Right atrium auricular region (tissue), 2 donors: Measurements from ENCODE around the gene GPR65. TPM values are rescaled to one million over a fixed set of nuclear protein-coding genes. Genes with fewer than 3 reads are reported as not detected.
A peak's percentile ranks its signal among the peaks of the same experiment; 100 is the strongest.

Experiments used
- DNase-seq: peaks from one replicate; pipeline ENCODE4 v3.0.0-alpha.2; 2019; ENCODE audit warnings: low spot score
- H3K27ac ChIP-seq, 2 donors: fragments of 200-600 bp; sonication (generic); 1 replicate in 1 of 2; 2 replicates in 1 of 2; pipeline ENCODE4 v1.5.1; 2016 to 2019
- H3K27me3 ChIP-seq, 2 donors: fragments of 200-600 bp; sonication (generic); one replicate each; pipeline versions ENCODE4 v1.5.1 to v1.6.0; 2017 to 2019
- H3K36me3 ChIP-seq: fragments of 200-600 bp; sonication (generic); one replicate; pipeline ENCODE4 v1.5.1; 2016
- H3K4me1 ChIP-seq, 2 donors: fragments of 200-600 bp; sonication (generic); one replicate each; pipeline versions ENCODE4 v1.5.1 to v1.6.0; 2017 to 2019
- H3K4me3 ChIP-seq, 2 donors: fragments of 200-600 bp; sonication (generic); 1 replicate in 1 of 2; 2 replicates in 1 of 2; pipeline ENCODE4 v1.5.1; 2017 to 2019; ENCODE audit warnings: mild to moderate bottlenecking in 1 of 2, moderate library complexity in 1 of 2
- H3K9me3 ChIP-seq, 2 donors: fragments of 200-600 bp; sonication (generic); one replicate each; pipeline ENCODE4 v1.5.1; 2019
- CTCF ChIP-seq, 2 donors: fragments of 200-600 bp; sonication (generic); IDR thresholded peaks; one replicate each; pipeline ENCODE4 v1.5.1; 2019; ENCODE audit warnings: antibody characterized with exemption in 2 of 2
- total RNA-seq, 2 donors: library from RNA; depleted of rRNA; stranded (reverse); fragments of >200 nt; gene quantifications; one replicate each; pipeline ENCODE4 v1.1.0, GENCODE V29; 2016

The GPR65 gene
- total RNA-seq, 2 donors from 2014 or later, result 0.26 to 1.3 TPM

GRCh38 chr14:87998482-87998881 is 6.5 kb upstream of the GPR65 start:
- no peaks in the 10 kb centered on the region for H3K9me3 ChIP-seq
- H3K4me1 ChIP-seq, result peaks cover 0 to 16% of the 10 kb centered on the region in 2 donors
- TF ChIP-seq CTCF (IDR thresholded peaks at IDR 0.05), result no peak

GRCh38 chr14:87999277-87999676 is 5.7 kb upstream of the GPR65 start:
- Histone ChIP-seq H3K9me3 (no peaks in the 10 kb centered on the region), H3K36me3 (no peaks in the 10 kb centered on the region), H3K4me1 (peaks cover 0 to 13% of the 10 kb centered on the region in 2 donors), H3K4me3 (no peak overlapping the region), H3K27me3 (no peaks in the 10 kb centered on the region), H3K27ac (no peak overlapping the region)
- no peak for TF ChIP-seq CTCF (IDR thresholded peaks at IDR 0.05)
- DNase-seq, result no peak

More at GRCh38 chr14:87998482-87998881, 6.5 kb upstream of the GPR65 start:
- Histone ChIP-seq H3K27ac (no peak overlapping the region), H3K36me3 (no peaks in the 10 kb centered on the region), H3K27me3 (no peaks in the 10 kb centered on the region), H3K4me3 (no peak overlapping the region)
- DNase-seq, result no peak

- no peak for DNase-seq
- no peaks in the 10 kb centered on the region for H3K36me3 ChIP-seq
- no peaks in the 10 kb centered on the region for H3K9me3 ChIP-seq
- TF ChIP-seq CTCF (IDR thresholded peaks at IDR 0.05), result no peak
- no peaks in the 10 kb centered on the region for H3K27me3 ChIP-seq
- no peak overlapping the region for H3K27ac ChIP-seq
- H3K4me3 ChIP-seq, result no peak overlapping the region
- H3K4me1 ChIP-seq, result no peaks in the 10 kb centered on the region
These were observed 2.4 kb upstream of the GPR65 start for GRCh38 chr14:88002421-88003075.

- no peaks in the 10 kb centered on the region for H3K27me3 ChIP-seq
- no peak for TF ChIP-seq CTCF (IDR thresholded peaks at IDR 0.05)
- DNase-seq, result no peak
- H3K9me3 ChIP-seq, result no peaks in the 10 kb centered on the region
- no peaks in the 10 kb centered on the region for H3K4me1 ChIP-seq
- no peaks in the 10 kb centered on the region for H3K36me3 ChIP-seq
- H3K27ac ChIP-seq, result no peak overlapping the region
- H3K4me3 ChIP-seq, result no peak overlapping the region
These were observed 1.5 kb upstream of the GPR65 start for GRCh38 chr14:88003425-88003824.

GRCh38 chr14:88004506-88005036 is 364 bp upstream of the GPR65 start:
- Histone ChIP-seq H3K4me1 (no peaks in the 10 kb centered on the region), H3K27me3 (no peaks in the 10 kb centered on the region)
- TF ChIP-seq CTCF (IDR thresholded peaks at IDR 0.05), result no peak

More at GRCh38 chr14:88004506-88005036, 364 bp upstream of the GPR65 start:
- Histone ChIP-seq H3K9me3 (no peaks in the 10 kb centered on the region), H3K27ac (no peak overlapping the region), H3K4me3 (peak overlapping the region in 1 of 2 donors; percentile 16), H3K36me3 (no peaks in the 10 kb centered on the region)
- no peak for DNase-seq
